Psoas muscle (tissue), 8 donors: ENCODE results near the gene SNAP47. TPM values are rescaled to one million over a fixed set of nuclear protein-coding genes. Genes with fewer than 3 reads are reported as not detected.

Experiments
- ATAC-seq, 4 donors: fragments of 200-7000 bp; cut with Tn5 transposase; one replicate each; pipeline ENCODE4 v1.9.1; 2020; ENCODE audit warnings: moderate library complexity in 3 of 4, mild to moderate bottlenecking in 2 of 4
- DNase-seq, 2 donors: peaks; one replicate each; pipeline ENCODE4 v3.0.0-alpha.2; 2020
- H3K27ac ChIP-seq: fragments of 200-600 bp; one replicate; pipeline ENCODE4 v1.8.0; 2022
- H3K27me3 ChIP-seq, 3 donors: fragments of 200-600 bp in 1 of 3; one replicate each; pipeline versions ENCODE4 v1.6.1 to v1.8.0; 2013 to 2022; ENCODE audit warnings: low read length in 2 of 3, mild to moderate bottlenecking in 2 of 3, moderate library complexity in 1 of 3; ENCODE audit not compliant: insufficient read depth in 3 of 3
- H3K36me3 ChIP-seq, 2 donors: fragments of 200-600 bp in 1 of 2; one replicate each; pipeline versions ENCODE4 v1.6.1 to v1.8.0; 2013 to 2022; ENCODE audit warnings: low read depth in 1 of 2, mild to moderate bottlenecking in 1 of 2, moderate library complexity in 1 of 2; ENCODE audit not compliant: insufficient read depth in 1 of 2
- H3K4me1 ChIP-seq: fragments of 200-600 bp; one replicate; pipeline ENCODE4 v1.8.0; 2022
- H3K4me3 ChIP-seq: fragments of 200-600 bp; one replicate; pipeline ENCODE4 v1.8.0; 2022; ENCODE audit warnings: mild to moderate bottlenecking
- H3K9me3 ChIP-seq: fragments of 200-600 bp; one replicate; pipeline ENCODE4 v1.8.0; 2022
- CTCF ChIP-seq: fragments of 200-600 bp; IDR thresholded peaks from one replicate; pipeline ENCODE4 v1.8.0; 2022; ENCODE audit warnings: antibody characterized with exemption
- WGBS, 3 donors: extraction: QIAGEN DNeasy Blood & Tissue Kit; methylation state at CpG; one replicate each; pipeline versions ENCODE4 v1.1.6 to v1.1.7; 2013; 5-methylcytosine and 5-hydroxymethylcytosine counted together
- intact Hi-C, 2 donors: fragments of 100-400 bp; cut with DNase I; formaldehyde crosslinking; loops; one replicate each; pipeline versions ENCODE4 v1.11.0 to v1.14.2; 2022
- polyA plus RNA-seq, 3 donors: library from polyadenylated mRNA; stranded (reverse); fragments of 200-250 nt; gene quantifications; one replicate each; pipeline ENCODE4 v1.2.3, GENCODE V29; 2013
- total RNA-seq, 4 donors: library from RNA; stranded (reverse); fragmentation: NEBNext Ultra II Directional in 2 of 4; extraction: Animal tissue kit (Norgen Biotek cat#: 25700) in 2 of 4; gene quantifications; one replicate each; pipeline versions ENCODE4 v1.2.1 to v1.2.4, GENCODE V29; 2021 to 2023
- donor health status: healthy with polysubstance abuse.
- donor health status: DM: no; HTN: no; CAD: no; lungs with moderate emphysema.
- donor health status: Bipolar disorder and iron deficiency.
- donor health status: healthy.
- donor health status: DM: yes; HTN: yes; CAD: no.
- donor health status: DM: no; HTN: no; CAD: no.
- donor health status: DM: no; HTN: no; CAD: no.
- donor health status: DM: yes; HTN: yes; CAD: no.

SNAP47 gene
- total and polyA plus RNA-seq, 7 donors, result 17.9 to 40.5 (median 26.6) TPM

DNA sequence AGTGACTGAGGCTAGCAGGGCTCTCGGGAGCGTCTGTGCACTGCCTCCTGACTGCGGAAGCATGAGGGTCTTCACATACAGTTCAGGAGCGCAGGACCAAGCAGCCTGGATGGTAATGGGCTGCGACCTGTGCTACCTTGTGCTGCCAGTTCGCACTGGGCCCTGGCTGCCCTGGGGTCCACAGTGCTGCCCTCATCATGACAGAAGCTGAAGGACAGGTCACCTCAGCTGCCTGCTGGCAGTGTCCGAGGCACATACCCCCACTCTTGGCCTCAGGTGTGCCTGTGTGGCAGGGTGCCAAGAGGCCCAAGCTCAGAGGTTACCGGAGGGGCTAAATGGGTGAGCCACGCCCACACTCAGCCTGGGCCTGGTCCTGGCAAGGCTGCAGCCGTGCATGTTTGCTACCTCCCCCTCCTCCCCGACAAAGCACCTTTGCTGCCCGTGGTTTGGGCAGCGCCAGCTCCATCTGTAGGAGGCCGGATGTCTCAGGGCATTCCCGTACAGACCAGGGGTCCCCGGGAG is 4.5 kb upstream of the SNAP47 start:
- no peak overlapping the region for H3K4me3 ChIP-seq
- H3K27ac ChIP-seq, result no peak overlapping the region
- no peaks in the 10 kb centered on the region for H3K9me3 ChIP-seq
- no peak for TF ChIP-seq CTCF
- ATAC-seq, result no peak
- H3K27me3 ChIP-seq, result no peaks in the 10 kb centered on the region
- H3K36me3 ChIP-seq, result peaks cover 3 to 28% of the 10 kb centered on the region in 2 donors
- intact Hi-C loops, result loop anchor here in 1 of 2 donors (5.0 to 10.0 kb wide), 2 partner anchors 62 to 354 kb away; partner anchors contain the start of gene ARF1
- DNase-seq, result no peak
- 69 to 74% (median 69%) methylated on average over 16 of the region's 16 CpGs for WGBS, 3 donors
- H3K4me1 ChIP-seq, result peaks cover 21% of the 10 kb centered on the region

DNA sequence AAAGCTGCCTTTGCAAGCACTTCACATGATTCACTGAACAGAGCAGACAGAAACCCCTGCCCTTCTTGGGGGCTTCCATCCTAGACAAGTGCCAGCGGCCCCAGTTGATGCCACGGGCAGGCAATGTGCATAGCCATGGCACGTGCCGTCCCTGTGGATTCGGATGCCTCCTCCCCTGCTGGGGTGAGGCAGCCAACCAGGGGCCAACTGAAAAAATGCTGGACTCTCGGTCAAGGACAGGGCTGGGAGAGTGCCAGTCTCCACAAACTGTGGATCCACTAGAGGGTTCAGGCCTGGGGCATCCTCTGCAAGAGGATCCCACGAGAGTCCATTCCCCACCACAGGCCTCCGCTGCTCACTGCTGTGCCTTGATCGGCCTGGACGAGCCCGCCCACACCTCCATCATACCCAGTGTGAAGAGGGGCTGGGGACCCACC is 4.0 kb upstream of the SNAP47 start:
- H3K4me1 ChIP-seq, result peaks cover 25% of the 10 kb centered on the region
- DNase-seq (no peak), ATAC-seq (no peak)
- no peaks in the 10 kb centered on the region for H3K9me3 ChIP-seq
- no peak for TF ChIP-seq CTCF
- H3K36me3 ChIP-seq, result peaks cover 3 to 28% of the 10 kb centered on the region in 2 donors
- WGBS, 3 donors, result 65 to 76% (median 75%) methylated on average over 11 of the region's 11 CpGs
- H3K27ac ChIP-seq, result no peak overlapping the region
- no peak overlapping the region for H3K4me3 ChIP-seq
- H3K27me3 ChIP-seq, result no peaks in the 10 kb centered on the region
- intact Hi-C loops, result loop anchor here in 1 of 2 donors (5.0 to 10.0 kb wide), 2 partner anchors 61 to 354 kb away; partner anchors contain the start of gene ARF1

- no peak for DNase-seq
- peaks cover 32% of the 10 kb centered on the region for H3K4me1 ChIP-seq
- H3K27ac ChIP-seq, result no peak overlapping the region
- no peak for ATAC-seq
- no peak for TF ChIP-seq CTCF
- H3K9me3 ChIP-seq, result no peaks in the 10 kb centered on the region
- WGBS, 3 donors, result 88 to 90% (median 90%) methylated on average over 19 of the region's 19 CpGs
- no peak overlapping the region for H3K4me3 ChIP-seq
- intact Hi-C loops, result loop anchor here in 1 of 2 donors (5.0 to 10.0 kb wide), 2 partner anchors 60 to 353 kb away; partner anchors contain the start of gene ARF1
- H3K27me3 ChIP-seq, result no peaks in the 10 kb centered on the region
- H3K36me3 ChIP-seq, result peaks cover 3 to 28% of the 10 kb centered on the region in 2 donors
These were observed 3.3 kb upstream of the SNAP47 start for GRCh38 chr1:227731696-227732585.

DNA sequence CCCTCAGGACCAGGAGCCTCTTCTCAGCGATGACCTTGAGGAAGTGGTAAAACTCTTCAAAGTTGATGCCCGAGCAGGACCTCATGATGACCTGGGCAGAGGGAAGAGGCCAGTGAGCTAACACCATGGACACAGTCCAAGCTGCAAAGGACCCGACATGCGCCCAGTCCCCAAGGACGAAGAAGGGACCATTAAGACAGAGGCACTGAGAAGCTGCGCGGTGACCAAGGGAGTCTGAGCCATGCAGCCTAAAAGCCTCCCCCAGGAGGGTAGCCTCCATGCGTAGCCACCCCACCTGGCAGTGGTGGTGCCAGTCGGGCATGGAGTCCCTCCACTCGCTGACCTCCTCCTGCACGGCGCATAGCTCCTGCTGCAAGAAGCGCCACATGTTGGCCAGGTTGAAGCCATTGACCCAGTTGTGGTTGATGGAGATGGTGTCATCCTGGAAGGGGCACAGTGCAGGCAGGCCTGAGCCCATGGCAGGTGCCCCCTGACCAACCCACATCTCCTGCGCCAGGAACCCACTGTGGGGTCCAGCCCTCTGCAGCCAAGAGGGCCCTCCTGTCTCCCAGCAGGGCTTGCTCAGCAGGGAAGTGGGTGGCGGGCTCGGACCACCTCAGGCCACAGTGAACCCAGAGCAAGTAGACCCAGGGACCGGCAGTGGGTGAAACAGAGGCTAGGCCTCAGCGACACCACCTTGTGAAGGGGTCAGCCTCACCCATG is 2.5 kb upstream of the SNAP47 start:
- WGBS, 3 donors, result 90 to 93% (median 91%) methylated on average over 18 of the region's 18 CpGs
- ATAC-seq (no peak), DNase-seq (no peak)
- no peak for TF ChIP-seq CTCF
- intact Hi-C loops, result loop anchor here in 1 of 2 donors (5.0 to 10.0 kb wide), 2 partner anchors 60 to 352 kb away; partner anchors contain the start of gene ARF1
- Histone ChIP-seq H3K27ac (no peak overlapping the region), H3K27me3 (no peaks in the 10 kb centered on the region), H3K36me3 (peaks cover 3 to 28% of the 10 kb centered on the region in 2 donors), H3K4me3 (no peak overlapping the region), H3K9me3 (no peaks in the 10 kb centered on the region), H3K4me1 (peaks cover 31% of the 10 kb centered on the region)
